Measurements from ENCODE around the gene NOL11. TPM values are rescaled to one million over a fixed set of nuclear protein-coding genes. Genes with fewer than 3 reads are reported as not detected.

The NOL11 gene
- total and polyA plus RNA-seq, 2 of the 8 experiments (the other 6 are each of a cell fraction or from before 2014, with no cell fraction given), result 58.0 to 97.2 TPM

GRCh38 chr17:67742025-67742424 is 24.3 kb downstream of the NOL11 start:
- FAIRE-seq, result no peak
- Histone ChIP-seq H4K91ac (replicated peaks; ENCODE audit: insufficient read length, low read length) (no peak overlapping the region), H2BK120ac (replicated peaks; ENCODE audit: low read depth, low read length) (no peak overlapping the region), H3K79me1 (ENCODE audit: low read depth, low read length) (no peaks in the 10 kb centered on the region), H3K56ac (replicated peaks; ENCODE audit: insufficient read length, low read depth, low read length) (no peak overlapping the region), H2BK5ac (ENCODE audit: low read depth, low read length) (no peak overlapping the region), H2BK15ac (ENCODE audit: low read length) (no peak overlapping the region), H4K20me1 (replicated peaks in 1 of 2; ENCODE audit: control insufficient read depth in 1 of 2, insufficient read depth in 2 of 2, low read length in 2 of 2) (no peaks in the 10 kb centered on the region), H3K27me3 (replicated peaks in 1 of 4; ENCODE audit: control insufficient read depth in 3 of 4, extremely low read depth in 1 of 4, insufficient read depth in 3 of 4, low read length in 3 of 4) (no peaks in the 10 kb centered on the region), H2BK12ac (ENCODE audit: low read depth, low read length) (no peak overlapping the region), H3K27ac (ENCODE audit: low read depth, low read length) (no peak overlapping the region), H4K5ac (ENCODE audit: insufficient read length, low read depth, low read length) (no peak overlapping the region), H3K4me2 (ENCODE audit: insufficient read depth in 1 of 2, low read depth in 2 of 2, low read length in 2 of 2) (no peak overlapping the region), H3K23me2 (ENCODE audit: low read depth, low read length) (no peaks in the 10 kb centered on the region), H3K9me3 (ENCODE audit: insufficient read depth in 2 of 2, low read depth in 1 of 2, low read length in 1 of 2) (no peaks in the 10 kb centered on the region), H3K23ac (ENCODE audit: insufficient read length) (no peak overlapping the region), H3K14ac (ENCODE audit: insufficient read length) (no peak overlapping the region), H3K36me3 (ENCODE audit: control insufficient read depth in 2 of 4, insufficient read depth in 4 of 4, low read length in 3 of 4) (peaks cover 33 to 89% (median 66%) of the 10 kb centered on the region in 4 experiments), H3K4me1 (replicated peaks in 1 of 4; ENCODE audit: control insufficient read depth in 3 of 4, insufficient read depth in 4 of 4, low read length in 3 of 4) (no peaks in the 10 kb centered on the region), H2AK5ac (ENCODE audit: low read depth, low read length) (no peak overlapping the region), H2AFZ (ENCODE audit: low read length) (no peak overlapping the region), H4K8ac (ENCODE audit: extremely low read depth, insufficient read depth, low read length) (no peak overlapping the region), H3K18ac (ENCODE audit: extremely low read depth, low read length) (no peak overlapping the region), H3K4ac (replicated peaks; ENCODE audit: insufficient read length, low read depth, low read length) (no peak overlapping the region), H3K79me2 (ENCODE audit: control insufficient read depth in 1 of 2, insufficient read depth in 2 of 2, low read length in 2 of 2) (no peaks in the 10 kb centered on the region; a peak in 1 of 4 replicates), H3K9ac (replicated peaks in 1 of 4; ENCODE audit: extremely low read depth in 1 of 4, low read depth in 3 of 4, low read length in 3 of 4) (no peak overlapping the region), H3K4me3 (ENCODE audit: extremely low read depth in 1 of 4, insufficient read depth in 2 of 4, low read depth in 3 of 4, low read length in 4 of 4) (no peak overlapping the region), H2BK20ac (ENCODE audit: low read length) (no peak overlapping the region)
- ChIA-PET CTCF (ENCODE audit: partially characterized antibody) (no interaction called here), POLR2A (ENCODE audit: partially characterized antibody) (interaction anchor here (1.4 kb wide), 1 partner anchor 10 kb away, joined by 5 read pairs; no protein-coding TSS in a partner anchor)
- 95% methylated on average over 2 of the region's 2 CpGs; no CpG with 5 or more reads in 1 of the 2 experiments for WGBS, 2 experiments (ENCODE audit: extremely low coverage in 1 of 2, insufficient coverage in 1 of 2, insufficient read length in 1 of 2, insufficient replicate concordance in 2 of 2, low coverage in 1 of 2, low lambda C conversion rate in 2 of 2, missing lambda C conversion rate in 1 of 2)
- no peak for DNase-seq (ENCODE audit: low read depth in 1 of 2, low spot score in 2 of 2)
- no peak for TF ChIP-seq MAX (IDR thresholded peaks at IDR 0.05)
- TF ChIP-seq ATF3 (IDR thresholded peaks at IDR 0.05; ENCODE audit: insufficient read depth, low read depth, low read length), result no peak
- TF ChIP-seq EP300 (IDR thresholded peaks at IDR 0.05; ENCODE audit: borderline replicate concordance in 1 of 2, low read depth in 2 of 2, low read length in 2 of 2), result no peak
- no peak for TF ChIP-seq NANOG (IDR thresholded peaks at IDR 0.05; ENCODE audit: insufficient read depth, low read depth, low read length, poor library complexity, severe bottlenecking)
- no peak for TF ChIP-seq TBP (IDR thresholded peaks at IDR 0.05; ENCODE audit: low read depth, low read length)
- TF ChIP-seq EGR1 (IDR thresholded peaks at IDR 0.05; ENCODE audit: borderline replicate concordance, low read depth, low read length), result no peak
- no peak for TF ChIP-seq BRCA1 (IDR thresholded peaks at IDR 0.05; ENCODE audit: low read depth, low read length)
- no peak for TF ChIP-seq CHD2 (IDR thresholded peaks at IDR 0.05; ENCODE audit: low read length)
- no peak for TF ChIP-seq ATF2 (IDR thresholded peaks at IDR 0.05; ENCODE audit: low read length)
